GM12873 (cell line): ENCODE data around the gene RAB6B.

Source experiments
- TF ChIP-seq, protein P1 (sequence below): IDR thresholded peaks from 2 replicates; pipeline ENCODE4 v1.5.1; 2012; ENCODE audit warnings: low read depth, mild to moderate bottlenecking, moderate library complexity, low read length, control low read depth; ENCODE audit not compliant: insufficient read depth; ENCODE audit errors: missing control alignments

RAB6B gene

GRCh38 chr3:133835961-133836360, 59.7 kb downstream of the RAB6B start:
- TF ChIP-seq, protein P1, sequence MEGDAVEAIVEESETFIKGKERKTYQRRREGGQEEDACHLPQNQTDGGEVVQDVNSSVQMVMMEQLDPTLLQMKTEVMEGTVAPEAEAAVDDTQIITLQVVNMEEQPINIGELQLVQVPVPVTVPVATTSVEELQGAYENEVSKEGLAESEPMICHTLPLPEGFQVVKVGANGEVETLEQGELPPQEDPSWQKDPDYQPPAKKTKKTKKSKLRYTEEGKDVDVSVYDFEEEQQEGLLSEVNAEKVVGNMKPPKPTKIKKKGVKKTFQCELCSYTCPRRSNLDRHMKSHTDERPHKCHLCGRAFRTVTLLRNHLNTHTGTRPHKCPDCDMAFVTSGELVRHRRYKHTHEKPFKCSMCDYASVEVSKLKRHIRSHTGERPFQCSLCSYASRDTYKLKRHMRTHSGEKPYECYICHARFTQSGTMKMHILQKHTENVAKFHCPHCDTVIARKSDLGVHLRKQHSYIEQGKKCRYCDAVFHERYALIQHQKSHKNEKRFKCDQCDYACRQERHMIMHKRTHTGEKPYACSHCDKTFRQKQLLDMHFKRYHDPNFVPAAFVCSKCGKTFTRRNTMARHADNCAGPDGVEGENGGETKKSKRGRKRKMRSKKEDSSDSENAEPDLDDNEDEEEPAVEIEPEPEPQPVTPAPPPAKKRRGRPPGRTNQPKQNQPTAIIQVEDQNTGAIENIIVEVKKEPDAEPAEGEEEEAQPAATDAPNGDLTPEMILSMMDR: no peak

GRCh38 chr3:133835418-133835743, 60.3 kb downstream of the RAB6B start:
- TF ChIP-seq, protein P1: no peak

GRCh38 chr3:133834621-133835417, 60.9 kb downstream of the RAB6B start:
- TF ChIP-seq, protein P1: no peak

- TF ChIP-seq, protein P1: no peak
Observed at GRCh38 chr3:133833880-133834620, 61.6 kb downstream of the RAB6B start.

DNA sequence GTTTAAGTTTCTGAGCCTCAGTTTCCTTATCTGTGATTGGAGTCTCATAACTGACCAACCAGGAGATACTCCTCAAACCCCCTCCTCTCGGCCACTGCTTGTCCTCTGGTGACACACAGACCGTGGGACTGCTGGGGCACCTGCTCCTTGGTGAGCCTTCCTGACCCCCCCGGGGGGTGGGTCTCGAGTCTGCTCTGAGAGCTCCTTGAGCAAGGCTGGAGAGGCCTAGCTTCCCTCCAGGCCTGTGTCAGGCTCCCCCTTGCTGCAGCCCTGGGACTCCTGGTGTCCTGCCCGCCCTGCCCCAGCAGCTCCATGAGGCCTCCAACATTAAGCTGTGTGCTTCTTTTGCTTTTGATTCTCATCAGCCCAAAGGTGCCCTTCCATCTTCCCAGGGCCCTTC, 62.4 kb downstream of the RAB6B start:
- TF ChIP-seq, protein P1: no peak

- TF ChIP-seq, protein P1: no peak
Observed at GRCh38 chr3:133832802-133833144, 62.9 kb downstream of the RAB6B start.

DNA sequence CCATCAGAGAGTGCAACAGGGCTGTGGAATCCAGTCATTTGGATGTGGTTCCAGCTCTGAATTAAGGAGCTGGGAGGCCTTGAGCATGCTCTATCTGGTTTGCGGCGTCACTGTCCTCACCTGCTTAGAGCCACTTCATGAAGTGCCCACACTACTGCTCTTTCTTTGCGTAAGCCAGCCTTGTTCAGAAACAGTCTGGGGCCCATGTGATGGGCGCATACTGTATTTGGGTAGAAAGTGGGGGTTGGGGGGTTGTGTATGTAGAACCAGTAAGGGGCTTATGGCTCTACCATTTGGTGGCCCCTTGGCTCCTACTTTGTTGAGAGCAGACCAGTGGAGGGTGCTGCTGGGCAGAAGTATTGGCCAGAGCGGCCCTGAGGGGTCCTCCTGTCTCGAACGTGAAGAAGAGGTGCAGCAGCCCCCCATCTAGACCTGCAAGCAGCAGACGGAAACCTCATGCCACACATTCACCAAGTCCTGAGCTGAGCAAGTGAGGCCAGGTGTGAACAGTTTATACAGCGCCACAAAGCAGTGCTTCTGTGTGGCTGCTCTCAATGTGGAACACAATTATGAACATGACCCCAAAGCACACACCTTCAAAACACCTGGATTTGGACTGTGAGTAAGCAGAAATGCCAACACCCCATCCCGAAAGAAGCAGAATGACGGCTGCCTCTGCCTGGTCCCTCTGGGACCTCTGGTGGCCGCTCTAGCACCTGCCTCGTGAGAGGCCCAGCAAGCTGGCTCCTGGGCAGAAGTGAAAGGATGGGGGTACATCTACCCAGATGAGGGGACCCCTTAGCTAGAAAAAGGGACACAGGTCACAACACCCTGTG, 63.5 kb downstream of the RAB6B start:
- TF ChIP-seq, protein P1: peak; percentile 37
